A549 (cell line): ENCODE data around the gene UBE2S.

Experiments used
- BCL3 ChIP-seq: fragments of >200 bp; sonication (Bioruptor Twin); formaldehyde crosslinking; IDR thresholded peaks from 3 replicates; pipeline ENCODE4 v1.6.1; 2016
- CEBPB ChIP-seq, 2 experiments: fragments of >200 bp in 1 of 2; sonication (Bioruptor Twin) in 1 of 2; formaldehyde crosslinking in 1 of 2; IDR thresholded peaks; 2 replicates each; pipeline ENCODE4 v1.6.1; 2012 to 2016
- CTCF ChIP-seq: fragments of >200 bp; sonication (Bioruptor Twin); formaldehyde crosslinking; IDR thresholded peaks from 3 replicates; pipeline ENCODE4 v1.5.1; 2016
- ELK1 ChIP-seq: fragments of 150-350 bp; IDR thresholded peaks from 2 replicates; pipeline ENCODE4 v1.6.1; 2014; ENCODE audit warnings: low read depth, mild to moderate bottlenecking, low read length
- HOXA7 ChIP-seq: fragments of 250-450 bp; sonication (Bioruptor Pico); IDR thresholded peaks from 2 replicates; pipeline ENCODE4 v1.5.0; 2020; ENCODE audit warnings: mild to moderate bottlenecking, moderate library complexity
- KDM1A ChIP-seq: fragments of 200-600 bp; sonication (generic); IDR thresholded peaks from 2 replicates; pipeline ENCODE4 v1.6.1; 2016; ENCODE audit warnings: low read depth, mild to moderate bottlenecking
- POLR2A ChIP-seq: IDR thresholded peaks from 2 replicates; pipeline ENCODE4 v1.6.1; 2012; ENCODE audit warnings: mild to moderate bottlenecking, low read length
- POLR2AphosphoS2 ChIP-seq: conservative IDR thresholded peaks from 2 replicates; pipeline ENCODE4 v1.6.1; 2012; ENCODE audit warnings: low read length, improper control_type of control experiment, inconsistent platforms
- RAD21 ChIP-seq, 2 experiments: fragments of >200 bp in 1 of 2; sonication (Bioruptor Twin) in 1 of 2; formaldehyde crosslinking in 1 of 2; IDR thresholded peaks in 1 of 2; conservative IDR thresholded peaks in 1 of 2; 2 replicates in 1 of 2; 3 replicates in 1 of 2; pipeline ENCODE4 v1.6.1; 2012 to 2018; ENCODE audit warnings: inconsistent platforms in 1 of 2
- REST ChIP-seq: fragments of 200-600 bp; sonication (generic); IDR thresholded peaks from 2 replicates; pipeline ENCODE4 v1.6.1; 2016; ENCODE audit warnings: antibody characterized with exemption, mild to moderate bottlenecking, moderate library complexity
- RFX5 ChIP-seq: fragments of 450-650 bp; IDR thresholded peaks from 2 replicates; pipeline ENCODE4 v1.7.1; 2014; ENCODE audit warnings: antibody characterized with exemption, mild to moderate bottlenecking, moderate library complexity
- SMC3 ChIP-seq: fragments of >200 bp; sonication (Bioruptor Twin); formaldehyde crosslinking; IDR thresholded peaks from 3 replicates; pipeline ENCODE4 v1.6.1; 2018; ENCODE audit warnings: inconsistent platforms
- SREBF2 ChIP-seq: fragments of 450-650 bp; IDR thresholded peaks from 2 replicates; pipeline ENCODE4 v1.6.1; 2014; ENCODE audit warnings: mild to moderate bottlenecking, moderate library complexity
- USF2 ChIP-seq: fragments of 450-650 bp; IDR thresholded peaks from 2 replicates; pipeline ENCODE4 v1.6.1; 2014; ENCODE audit warnings: antibody characterized with exemption

GRCh38 chr19:55406091-55406825 lies 1.3 kb downstream of the UBE2S start:
- TF ChIP-seq CTCF (no peak), RFX5 (no peak), REST (no peak), KDM1A (no peak), USF2 (no peak), ELK1 (no peak), HOXA7 (CRISPR knock-in tag) (no peak), RAD21 (conservative IDR thresholded peaks at IDR 0.05 in 1 of 2, IDR thresholded peaks at IDR 0.05 in 1 of 2) (no peak), SMC3 (no peak), SREBF2 (no peak), CEBPB (IDR thresholded peaks at IDR 0.05) (no peak), BCL3 (no peak), POLR2A (no peak), POLR2AphosphoS2 (no peak)
